HCT116 (cell line): ENCODE results near the gene PTGER3. TPM values are rescaled to one million over a fixed set of nuclear protein-coding genes. Genes with fewer than 3 reads are reported as not detected.

Experiments
- ATAC-seq: fragments of 200-7000 bp; cut with Tn5 transposase; 2 replicates; pipeline ENCODE4 v1.9.1; 2020; ENCODE audit warnings: mild to moderate bottlenecking, moderate library complexity
- BruUV-seq: library from RNA; stranded (reverse); fragments of 400-500 nt; replicated peaks from 2 replicates; lab custom pipeline; 2021; lab: Mats Ljungman, UMichigan
- CTCF ChIA-PET: fragments of 300-600 bp; sonication (Branson Sonifier 250); formaldehyde crosslinking; loops from one replicate; lab custom pipeline; 2021; ENCODE audit warnings: antibody characterized with exemption; lab: Charles Lee
- POLR2A ChIA-PET: fragments of 300-600, 350-600 bp; sonication (Branson Sonifier 250); formaldehyde crosslinking; loops from one replicate; lab custom pipeline; 2021; ENCODE audit warnings: antibody characterized with exemption; lab: Charles Lee
- RAD21 ChIA-PET, 2 experiments: fragments of 300-600 bp; sonication (Branson Sonifier 250); formaldehyde crosslinking; loops; one replicate each; lab custom pipeline; 2023; ENCODE audit warnings: low total read pairs in 2 of 2; ENCODE audit not compliant: uncharacterized antibody in 2 of 2, unreplicated experiment in 2 of 2, low non-redundant PET in 1 of 2; lab: Charles Lee
- DNase-seq: peaks from one replicate; pipeline ENCODE4 v3.0.0-alpha.2; 2010; ENCODE audit warnings: low read depth, low spot score
- H2AFZ ChIP-seq: fragments of 200-600 bp; shearing (Covaris generic), sonication (generic); 2 replicates; pipeline ENCODE4 v1.6.1; 2017; ENCODE audit warnings: low read depth, mixed run types, mixed read lengths, antibody characterized with exemption, low read length; ENCODE audit not compliant: poor library complexity, severe bottlenecking
- H3K27ac ChIP-seq: 2 replicates; pipeline ENCODE4 v1.5.1; 2012; ENCODE audit warnings: low read depth, low read length
- H3K27me3 ChIP-seq: fragments of 200-600 bp; sonication (generic); 2 replicates; pipeline ENCODE4 v1.6.1; 2016; ENCODE audit warnings: mixed run types, low read length, mixed read lengths; ENCODE audit not compliant: insufficient read depth
- H3K36me3 ChIP-seq, 2 experiments: fragments of 200-500 bp in 1 of 2; fragments of 200-600 bp in 1 of 2; sonication (Bioruptor generic) in 1 of 2; sonication (generic) in 1 of 2; 2 replicates each; pipeline versions ENCODE4 v1.5.1 to v1.6.1; 2014 to 2016; ENCODE audit warnings: low read length in 2 of 2, inconsistent platforms in 1 of 2, mixed read lengths in 1 of 2, mixed run types in 1 of 2; ENCODE audit not compliant: insufficient read depth in 2 of 2, control insufficient read depth in 1 of 2
- H3K4me1 ChIP-seq, 2 experiments: fragments of 200-600 bp in 1 of 2; sonication (generic) in 1 of 2; 2 replicates each; pipeline versions ENCODE4 v1.5.1 to v1.6.1; 2012 to 2017; ENCODE audit warnings: low read length in 2 of 2, inconsistent platforms in 1 of 2, mild to moderate bottlenecking in 1 of 2, mixed read lengths in 1 of 2, mixed run types in 1 of 2, moderate library complexity in 1 of 2; ENCODE audit not compliant: insufficient read depth in 2 of 2, control insufficient read depth in 1 of 2
- H3K4me2 ChIP-seq: fragments of 200-600 bp; sonication (generic); 2 replicates; pipeline ENCODE4 v1.6.1; 2017; ENCODE audit warnings: mixed run types, low read length, mixed read lengths
- H3K4me3 ChIP-seq, 2 experiments: fragments of 200-600 bp in 1 of 2; sonication (generic) in 1 of 2; replicated peaks in 1 of 2; 2 replicates each; pipeline ENCODE4 v1.5.1; 2011 to 2016; ENCODE audit warnings: low read length in 2 of 2, control low read depth in 1 of 2, low read depth in 1 of 2, mild to moderate bottlenecking in 1 of 2, mixed read lengths in 1 of 2, mixed run types in 1 of 2
- H3K79me2 ChIP-seq: fragments of 200-600 bp; sonication (generic); 2 replicates; pipeline ENCODE4 v1.6.1; 2017; ENCODE audit warnings: mild to moderate bottlenecking, mixed run types, low read length, moderate library complexity, mixed read lengths; ENCODE audit not compliant: insufficient read depth
- H3K9ac ChIP-seq: fragments of 200-600 bp; sonication (generic); 2 replicates; pipeline ENCODE4 v1.6.1; 2016; ENCODE audit warnings: low read length, mixed read lengths
- H3K9me2 ChIP-seq: fragments of 200-600 bp; sonication (generic), shearing (Covaris generic); 2 replicates; pipeline ENCODE4 v1.6.1; 2017; ENCODE audit warnings: mixed run types, mild to moderate bottlenecking, moderate library complexity; ENCODE audit not compliant: insufficient read depth
- H3K9me3 ChIP-seq, 2 experiments: fragments of 200-500 bp in 1 of 2; fragments of 200-600 bp in 1 of 2; sonication (Bioruptor generic) in 1 of 2; sonication (generic) in 1 of 2; 2 replicates each; pipeline ENCODE4 v1.6.1; 2014 to 2017; ENCODE audit warnings: low read length in 2 of 2, mixed read lengths in 2 of 2, inconsistent platforms in 1 of 2, low read depth in 1 of 2, mild to moderate bottlenecking in 1 of 2, mixed run types in 1 of 2, moderate library complexity in 1 of 2; ENCODE audit not compliant: control insufficient read depth in 1 of 2, insufficient read depth in 1 of 2
- H4K20me1 ChIP-seq: fragments of 200-600 bp; sonication (generic), shearing (Covaris generic); 2 replicates; pipeline ENCODE4 v1.6.1; 2017; ENCODE audit warnings: mixed run types, mild to moderate bottlenecking, moderate library complexity; ENCODE audit not compliant: insufficient read depth
- CBX3 ChIP-seq: IDR thresholded peaks from 2 replicates; pipeline ENCODE4 v1.6.1; 2012; ENCODE audit warnings: low read depth
- CEBPB ChIP-seq: IDR thresholded peaks from 2 replicates; pipeline ENCODE4 v1.6.1; 2012; ENCODE audit warnings: low read depth
- CTCF ChIP-seq, 3 experiments: fragments of 200-600 bp in 1 of 3; sonication (generic) in 1 of 3; IDR thresholded peaks in 2 of 3; conservative IDR thresholded peaks in 1 of 3; 2 replicates each; pipeline ENCODE4 v1.5.1; 2012 to 2017; ENCODE audit warnings: low read depth in 2 of 3, low read length in 2 of 3, antibody characterized with exemption in 1 of 3, borderline replicate concordance in 1 of 3, control low read depth in 1 of 3, mild to moderate bottlenecking in 1 of 3, mixed read lengths in 1 of 3, mixed run types in 1 of 3, moderate library complexity in 1 of 3; ENCODE audit not compliant: insufficient read depth in 1 of 3
- EGR1 ChIP-seq: IDR thresholded peaks from 2 replicates; pipeline ENCODE4 v1.6.1; 2012; ENCODE audit warnings: low read depth
- ELF1 ChIP-seq: IDR thresholded peaks from 2 replicates; pipeline ENCODE4 v1.6.1; 2012; ENCODE audit warnings: low read depth, borderline replicate concordance
- EZH2phosphoT487 ChIP-seq: fragments of 200-600 bp; IDR thresholded peaks from 2 replicates; pipeline ENCODE4 v1.6.1; 2018; ENCODE audit warnings: antibody characterized with exemption, borderline replicate concordance
- FOSL1 ChIP-seq: IDR thresholded peaks from 2 replicates; pipeline ENCODE4 v1.6.1; 2012; ENCODE audit warnings: low read depth
- JUND ChIP-seq: IDR thresholded peaks from 2 replicates; pipeline ENCODE4 v1.6.1; 2012
- POLR2AphosphoS5 ChIP-seq: IDR thresholded peaks from 2 replicates; pipeline ENCODE4 v1.6.1; 2011; ENCODE audit warnings: mild to moderate bottlenecking, low read depth, low read length, moderate library complexity
- RAD21 ChIP-seq: IDR thresholded peaks from 2 replicates; pipeline ENCODE4 v1.6.1; 2012; ENCODE audit warnings: low read depth, mild to moderate bottlenecking
- SIN3A ChIP-seq: IDR thresholded peaks from 2 replicates; pipeline ENCODE4 v1.6.1; 2012; ENCODE audit warnings: low read depth
- SRF ChIP-seq: IDR thresholded peaks from 2 replicates; pipeline ENCODE4 v1.6.1; 2012; ENCODE audit warnings: low read depth
- TCF7L2 ChIP-seq: IDR thresholded peaks from 2 replicates; pipeline ENCODE4 v1.7.0; 2011; ENCODE audit warnings: borderline replicate concordance, inconsistent platforms; ENCODE audit not compliant: insufficient read depth, insufficient read length; ENCODE audit errors: extremely low read depth
- YY1 ChIP-seq: IDR thresholded peaks from 2 replicates; pipeline ENCODE4 v1.6.1; 2011; ENCODE audit warnings: low read length, low read depth, moderate library complexity, mild to moderate bottlenecking; ENCODE audit not compliant: insufficient replicate concordance; ENCODE audit errors: extremely low read depth
- ZBTB33 ChIP-seq: IDR thresholded peaks from 2 replicates; pipeline ENCODE4 v1.6.1; 2011; ENCODE audit warnings: mild to moderate bottlenecking, low read length, moderate library complexity; ENCODE audit not compliant: insufficient replicate concordance; ENCODE audit errors: extremely low read depth
- ZFX ChIP-seq: fragments of 450-650 bp; IDR thresholded peaks from 2 replicates; pipeline ENCODE4 v1.6.1; 2017
- ZNF274 ChIP-seq: fragments of 200-500 bp; sonication (Bioruptor generic); IDR thresholded peaks from 2 replicates; pipeline ENCODE4 v1.6.1; 2014; ENCODE audit warnings: mild to moderate bottlenecking, low read depth, low read length, inconsistent platforms
- intact Hi-C: fragments of 100-400 bp; cut with micrococcal nuclease; formaldehyde crosslinking; loops from 2 replicates; pipeline ENCODE4 v1.10.0; 2022
- total RNA-seq: library from RNA; stranded (reverse); gene quantifications from one replicate; pipeline ENCODE4 v1.2.1, GENCODE V29; 2021; ENCODE audit not compliant: unreplicated experiment
- TF ChIP-seq, protein P1 (sequence below): IDR thresholded peaks from 2 replicates; pipeline ENCODE4 v1.6.1; 2012
- TF ChIP-seq, protein P2 (sequence below): IDR thresholded peaks from 2 replicates; pipeline ENCODE4 v1.6.1; 2012; ENCODE audit warnings: low read depth

Gene PTGER3
- total RNA-seq, 1 experiment from 2014 or later = 0.05 TPM

DNA sequence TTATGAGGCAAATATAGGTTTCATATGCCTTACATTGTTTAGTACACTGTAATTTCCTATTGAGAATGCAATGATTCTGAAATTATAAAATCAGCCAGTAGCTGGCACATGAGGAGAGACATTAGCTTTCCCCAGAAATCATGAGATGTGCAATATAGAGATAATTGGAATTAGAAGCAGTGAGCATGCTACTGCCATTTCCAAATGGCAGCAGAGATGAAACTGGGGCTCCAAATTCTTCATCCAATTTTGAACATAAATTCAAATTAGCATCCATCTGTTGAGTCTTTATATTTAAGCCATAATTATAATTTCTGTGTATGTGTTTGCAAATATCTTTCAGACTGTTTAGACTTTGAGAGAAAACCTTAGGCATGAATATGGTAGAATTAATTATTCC is 28.8 kb downstream of the PTGER3 start (continued):
- TF ChIP-seq TCF7L2 (no peak), RAD21 (no peak), POLR2AphosphoS5 (no peak), CEBPB (no peak)

DNA sequence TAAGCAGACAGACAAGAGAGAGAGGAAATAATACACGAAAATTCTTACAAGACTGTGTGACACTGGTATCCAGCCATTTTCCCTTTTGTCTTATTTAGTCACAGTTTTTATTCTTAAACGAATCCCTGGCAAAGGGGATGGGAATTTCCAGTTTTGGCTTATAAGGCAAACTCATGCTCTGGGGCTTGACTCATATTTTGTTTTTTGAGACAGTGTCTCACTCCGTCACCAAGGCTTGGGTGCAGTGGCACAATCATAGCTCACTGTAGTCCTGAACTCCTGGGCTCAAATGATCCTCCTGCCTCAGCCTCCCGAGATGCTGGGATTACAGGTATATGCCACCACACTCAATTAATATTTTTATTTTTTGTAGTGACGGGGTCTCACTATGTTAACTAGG is 31.9 kb downstream of the PTGER3 start:
- intact Hi-C loops = no loop called here
- BruUV-seq = no TSS peak
- no peak for DNase-seq
- ChIA-PET CTCF (no interaction called here), POLR2A (no interaction called here), RAD21 (no interaction called here)
- Histone ChIP-seq H3K27me3 (peaks cover 12% of the 10 kb centered on the region), H4K20me1 (no peaks in the 10 kb centered on the region; the same call in 1 of the 2 replicates), H3K4me3 (no peak overlapping the region), H2AFZ (no peak overlapping the region), H3K79me2 (no peaks in the 10 kb centered on the region), H3K27ac (no peak overlapping the region), H3K9me3 (no peaks in the 10 kb centered on the region), H3K4me2 (no peak overlapping the region), H3K9me2 (no peaks in the 10 kb centered on the region), H3K36me3 (no peaks in the 10 kb centered on the region), H3K9ac (no peak overlapping the region), H3K4me1 (no peaks in the 10 kb centered on the region)
- no peak for ATAC-seq
- TF ChIP-seq CTCF (IDR thresholded peaks at IDR 0.05 in 2 of 3, conservative IDR thresholded peaks at IDR 0.05 in 1 of 3; ENCODE audit: borderline replicate concordance in 1 of 3, insufficient read depth in 1 of 3, low read depth in 2 of 3, low read length in 2 of 3) = no peak
- TF ChIP-seq ZNF274 = no peak
- no peak for TF ChIP-seq POLR2AphosphoS5
- no peak for TF ChIP-seq ZBTB33
- TF ChIP-seq TCF7L2 = no peak
- TF ChIP-seq FOSL1 = no peak
- no peak for TF ChIP-seq JUND
- TF ChIP-seq SIN3A = no peak
- TF ChIP-seq EZH2phosphoT487 = no peak
- no peak for TF ChIP-seq CEBPB
- no peak for TF ChIP-seq SRF
- no peak for TF ChIP-seq CBX3
- TF ChIP-seq, protein P1, sequence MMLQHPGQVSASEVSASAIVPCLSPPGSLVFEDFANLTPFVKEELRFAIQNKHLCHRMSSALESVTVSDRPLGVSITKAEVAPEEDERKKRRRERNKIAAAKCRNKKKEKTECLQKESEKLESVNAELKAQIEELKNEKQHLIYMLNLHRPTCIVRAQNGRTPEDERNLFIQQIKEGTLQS = no peak
- no peak for TF ChIP-seq YY1
- TF ChIP-seq ZFX = no peak
- TF ChIP-seq EGR1 = no peak
- TF ChIP-seq, protein P2, sequence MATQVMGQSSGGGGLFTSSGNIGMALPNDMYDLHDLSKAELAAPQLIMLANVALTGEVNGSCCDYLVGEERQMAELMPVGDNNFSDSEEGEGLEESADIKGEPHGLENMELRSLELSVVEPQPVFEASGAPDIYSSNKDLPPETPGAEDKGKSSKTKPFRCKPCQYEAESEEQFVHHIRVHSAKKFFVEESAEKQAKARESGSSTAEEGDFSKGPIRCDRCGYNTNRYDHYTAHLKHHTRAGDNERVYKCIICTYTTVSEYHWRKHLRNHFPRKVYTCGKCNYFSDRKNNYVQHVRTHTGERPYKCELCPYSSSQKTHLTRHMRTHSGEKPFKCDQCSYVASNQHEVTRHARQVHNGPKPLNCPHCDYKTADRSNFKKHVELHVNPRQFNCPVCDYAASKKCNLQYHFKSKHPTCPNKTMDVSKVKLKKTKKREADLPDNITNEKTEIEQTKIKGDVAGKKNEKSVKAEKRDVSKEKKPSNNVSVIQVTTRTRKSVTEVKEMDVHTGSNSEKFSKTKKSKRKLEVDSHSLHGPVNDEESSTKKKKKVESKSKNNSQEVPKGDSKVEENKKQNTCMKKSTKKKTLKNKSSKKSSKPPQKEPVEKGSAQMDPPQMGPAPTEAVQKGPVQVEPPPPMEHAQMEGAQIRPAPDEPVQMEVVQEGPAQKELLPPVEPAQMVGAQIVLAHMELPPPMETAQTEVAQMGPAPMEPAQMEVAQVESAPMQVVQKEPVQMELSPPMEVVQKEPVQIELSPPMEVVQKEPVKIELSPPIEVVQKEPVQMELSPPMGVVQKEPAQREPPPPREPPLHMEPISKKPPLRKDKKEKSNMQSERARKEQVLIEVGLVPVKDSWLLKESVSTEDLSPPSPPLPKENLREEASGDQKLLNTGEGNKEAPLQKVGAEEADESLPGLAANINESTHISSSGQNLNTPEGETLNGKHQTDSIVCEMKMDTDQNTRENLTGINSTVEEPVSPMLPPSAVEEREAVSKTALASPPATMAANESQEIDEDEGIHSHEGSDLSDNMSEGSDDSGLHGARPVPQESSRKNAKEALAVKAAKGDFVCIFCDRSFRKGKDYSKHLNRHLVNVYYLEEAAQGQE = no peak
- TF ChIP-seq ELF1 = no peak
